ENCODE data around the gene TSR1.

TSR1 gene

GRCh38 chr17:2336215-2336851 is at the start of gene TSR1:
Gene TSR1, minus strand, starts transcription at chr17:2336457. Its CDS starts 30 bp downstream, at chr17:2336427.
- peak; percentile 75 to 76 for DNase-seq

GRCh38 chr17:2385240-2386210 is 49.3 kb upstream of the TSR1 start:
- DNase-seq, result no peak

- no peak for DNase-seq
These were observed 48.3 kb upstream of the TSR1 start for GRCh38 chr17:2384439-2385127.

- no peak for DNase-seq
These were observed 47.4 kb upstream of the TSR1 start for GRCh38 chr17:2383628-2384167.

GRCh38 chr17:2380950-2381649 is 44.8 kb upstream of the TSR1 start:
- no peak for DNase-seq

GRCh38 chr17:2380226-2380922 is 44.1 kb upstream of the TSR1 start:
- DNase-seq, result no peak

GRCh38 chr17:2379489-2380225 is 43.4 kb upstream of the TSR1 start:
- no peak for DNase-seq

- DNase-seq, result no peak
These were observed 42.6 kb upstream of the TSR1 start for GRCh38 chr17:2378905-2379304.

- no peak for DNase-seq
These were observed 41.4 kb upstream of the TSR1 start for GRCh38 chr17:2377659-2378058.

GRCh38 chr17:2376107-2376506 is 39.9 kb upstream of the TSR1 start:
- DNase-seq, result no peak

- DNase-seq, result no peak
These were observed 39.1 kb upstream of the TSR1 start for GRCh38 chr17:2375406-2375805.

GRCh38 chr17:2374549-2375285 is 38.5 kb upstream of the TSR1 start:
- DNase-seq, result no peak

GRCh38 chr17:2373179-2373578 is 36.9 kb upstream of the TSR1 start:
- DNase-seq, result no peak

- DNase-seq, result no peak
These were observed 36.4 kb upstream of the TSR1 start for GRCh38 chr17:2372681-2373080.

GRCh38 chr17:2372180-2372579 is 35.9 kb upstream of the TSR1 start:
- no peak for DNase-seq

GRCh38 chr17:2371183-2372130 is 35.2 kb upstream of the TSR1 start:
- DNase-seq, result no peak

GRCh38 chr17:2370211-2370589 is 33.9 kb upstream of the TSR1 start:
- DNase-seq, result no peak

- no peak for DNase-seq
These were observed 33.4 kb upstream of the TSR1 start for GRCh38 chr17:2369551-2370210.

- DNase-seq, result no peak
These were observed 32.8 kb upstream of the TSR1 start for GRCh38 chr17:2369039-2369438.
